NOMO-1 (cell line): Measurements from ENCODE around the gene ACTN3.
A peak's percentile ranks its signal among the peaks of the same experiment; 100 is the strongest.
"Not testable (repeated sequence)": the region's sequence is repeated elsewhere in the genome, so short reads cannot be mapped to it uniquely, and the experiment has no call there.

Source experiments
- DNase-seq, 2 experiments: peaks; one replicate each; lab custom pipeline; 2025; ENCODE audit not compliant: unreplicated experiment in 2 of 2; lab: John Stamatoyannopoulos, UW

The ACTN3 gene

DNA sequence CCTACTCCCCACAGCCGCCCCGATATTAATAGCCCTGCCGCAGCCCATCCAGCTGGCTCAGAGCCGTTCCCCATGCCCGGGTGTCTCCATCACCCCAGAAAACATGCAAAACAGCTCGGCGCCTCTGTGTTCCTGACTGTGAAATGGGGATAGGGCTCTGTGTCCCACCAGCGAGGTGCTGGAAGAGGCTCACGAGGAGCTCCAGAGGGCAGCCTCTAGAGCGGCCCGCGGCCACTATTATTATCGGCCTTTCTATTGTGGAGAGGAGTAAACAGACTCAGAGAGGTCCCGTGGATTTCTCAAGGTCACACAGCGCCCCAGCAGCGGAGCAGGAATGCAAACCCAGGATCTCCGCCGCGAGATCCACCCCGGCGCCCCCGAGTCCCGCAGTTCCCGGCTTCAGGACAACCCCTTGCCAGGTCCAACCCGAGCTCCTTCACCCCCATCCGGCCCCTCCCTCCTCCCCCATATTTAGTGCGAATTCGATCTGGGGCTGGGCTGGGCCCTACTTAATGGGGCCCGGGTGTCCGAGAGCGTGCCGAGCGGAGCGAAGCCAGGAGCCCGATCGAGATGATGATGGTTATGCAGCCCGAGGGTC, at the start of gene ACTN3:
ACTN3 (plus strand) TSS at position 536 of the 598 bp plus-strand sequence; CDS start at position 571, 35 bp downstream.
- DNase-seq, result no peak

DNA sequence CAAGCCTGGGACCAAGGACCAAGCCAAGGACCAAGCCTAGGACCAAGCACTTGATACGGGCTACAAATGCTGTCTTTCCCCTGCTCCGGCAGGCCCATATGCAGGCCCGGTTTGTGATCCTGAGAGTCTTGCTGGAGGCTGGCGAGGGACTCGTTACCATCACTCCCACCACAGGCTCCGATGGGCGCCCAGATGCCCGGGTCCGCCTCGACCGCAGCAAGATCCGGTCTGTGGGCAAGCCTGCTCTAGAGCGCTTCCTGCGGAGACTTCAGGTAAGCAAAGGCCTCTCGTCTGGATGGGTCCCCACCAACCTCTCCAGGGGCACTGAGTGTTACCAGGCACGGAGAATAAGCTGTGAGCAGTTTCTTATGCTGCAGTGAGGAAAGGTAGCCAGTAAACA, 49.5 kb upstream of the ACTN3 start:
- DNase-seq, result no peak

- DNase-seq, result no peak
Measured at GRCh38 chr11:66498506-66498905, 48.2 kb upstream of the ACTN3 start.

GRCh38 chr11:66505276-66505816, 41.4 kb upstream of the ACTN3 start:
- DNase-seq, result no peak

GRCh38 chr11:66509131-66509561, 37.6 kb upstream of the ACTN3 start:
- DNase-seq, result no peak

GRCh38 chr11:66510271-66510989, 36.3 kb upstream of the ACTN3 start, which contains the start of gene BBS1:
TSS of gene BBS1 (plus strand) at chr11:66510635. CDS start at chr11:66510660, 25 bp downstream.
- peak; percentile 42 to 59 for DNase-seq

DNA sequence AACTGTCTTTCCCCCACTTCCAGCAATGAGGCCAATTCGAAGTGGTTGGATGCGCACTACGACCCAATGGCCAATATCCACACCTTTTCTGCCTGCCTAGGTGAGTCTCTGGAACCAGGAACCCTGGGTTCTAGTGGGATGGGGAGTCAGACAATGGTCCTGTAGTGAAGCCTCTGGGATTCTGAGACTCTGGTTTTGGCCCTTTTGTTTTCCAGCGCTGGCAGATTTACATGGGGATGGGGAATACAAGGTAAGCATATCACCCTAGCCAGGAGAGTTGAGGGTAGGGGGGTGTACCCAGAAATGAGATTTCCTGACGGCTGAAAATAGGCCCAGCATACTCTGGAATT, 35.7 kb upstream of the ACTN3 start:
- no peak for DNase-seq

DNA sequence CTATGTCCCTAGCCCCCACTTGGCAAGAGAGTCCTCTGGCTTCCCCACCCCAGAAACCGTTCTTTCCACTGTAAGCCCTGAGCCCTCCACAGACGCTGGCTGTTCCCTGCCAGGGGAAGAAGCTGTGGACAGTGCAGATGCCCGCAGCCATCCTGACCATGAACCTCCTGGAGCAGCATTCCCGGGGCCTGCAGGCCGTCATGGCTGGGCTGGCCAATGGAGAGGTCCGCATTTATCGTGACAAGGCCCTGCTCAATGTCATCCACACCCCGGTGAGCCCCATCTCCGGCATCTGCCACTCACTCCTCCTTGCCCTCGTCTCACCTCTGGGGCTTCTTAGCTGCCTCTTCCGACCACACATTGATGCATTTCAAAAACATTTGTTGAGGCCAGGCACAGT, 23.1 kb upstream of the ACTN3 start:
- no peak for DNase-seq

GRCh38 chr11:66524304-66525040, 22.2 kb upstream of the ACTN3 start:
- DNase-seq, result no peak

DNA sequence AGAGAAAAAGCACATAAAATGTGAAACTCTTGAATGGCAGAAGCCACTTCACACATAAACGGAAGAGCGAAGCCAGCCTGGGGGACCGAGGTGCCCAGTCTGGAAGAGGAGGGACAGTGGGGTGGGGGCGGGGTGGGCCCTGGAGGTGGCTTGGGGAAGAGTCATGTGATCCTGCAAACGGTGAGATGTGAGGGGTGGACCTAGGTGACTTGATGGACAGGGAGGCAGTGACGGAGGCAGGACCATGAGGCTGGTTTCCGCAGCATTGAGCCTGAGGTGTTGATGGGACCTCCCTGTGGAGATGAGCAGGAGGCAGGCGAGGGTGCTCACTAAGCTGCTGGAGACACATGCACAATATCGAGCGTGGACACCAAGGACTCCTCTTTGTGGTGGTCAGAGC, 17.6 kb upstream of the ACTN3 start:
- no peak for DNase-seq

GRCh38 chr11:66529655-66530054, 17.0 kb upstream of the ACTN3 start:
- no peak for DNase-seq

GRCh38 chr11:66530927-66531709, 15.6 kb upstream of the ACTN3 start:
- no peak for DNase-seq

- no peak for DNase-seq
Measured at GRCh38 chr11:66531841-66532240, 14.9 kb upstream of the ACTN3 start.

DNA sequence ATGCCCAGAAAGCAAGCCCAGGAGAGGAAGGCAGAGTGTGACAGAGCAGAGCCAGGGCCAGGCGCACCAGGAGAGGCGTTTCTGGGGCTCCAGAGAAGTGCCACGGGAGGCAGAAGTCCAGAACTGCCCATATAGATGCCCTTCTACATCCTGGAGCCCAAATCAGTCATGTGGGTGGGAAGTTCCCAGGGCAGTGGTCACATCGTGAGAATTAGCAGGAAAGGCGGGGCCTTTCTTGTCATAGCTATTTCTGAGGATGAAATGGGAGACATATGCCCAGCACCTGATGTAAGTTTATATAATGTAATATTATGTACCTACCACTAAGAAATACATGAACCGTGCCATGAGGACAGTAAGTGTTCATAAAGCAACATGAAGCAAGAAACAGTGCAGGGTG, 13.9 kb upstream of the ACTN3 start:
- DNase-seq, result no peak

DNA sequence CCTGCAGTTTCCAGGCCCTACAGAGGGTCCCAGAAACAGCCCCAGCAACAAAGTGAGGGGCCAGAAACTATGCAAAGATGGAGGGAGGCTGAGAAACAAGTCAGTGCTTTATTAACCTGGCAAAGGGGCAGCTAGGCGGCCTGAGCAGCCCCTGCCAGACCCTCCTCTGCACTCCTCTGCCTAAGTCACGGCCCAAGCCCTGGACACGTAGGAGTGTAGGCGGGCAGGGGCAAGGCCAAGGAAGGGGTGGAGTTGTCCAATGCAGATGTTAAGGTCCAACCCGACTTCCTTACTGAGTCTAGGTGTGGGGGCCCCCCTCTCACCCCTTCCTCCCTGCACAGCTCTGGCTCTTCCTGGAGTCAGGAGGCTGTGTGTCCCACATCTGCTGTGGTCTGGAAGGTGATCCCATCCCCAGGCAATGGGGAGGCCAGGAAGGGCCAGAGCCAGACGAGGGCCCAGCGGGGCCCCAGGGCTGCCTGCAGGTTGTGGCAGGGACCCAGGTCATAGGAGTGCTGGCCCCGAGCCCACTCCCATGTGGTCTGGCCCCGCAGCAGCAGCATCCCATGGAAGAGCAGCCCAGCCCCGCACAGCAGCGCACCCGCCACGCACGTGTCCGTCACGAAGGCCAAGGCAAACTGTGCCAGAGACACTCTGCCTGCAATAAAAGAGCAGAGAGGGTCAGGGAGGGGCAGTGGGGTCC, 7.4 kb upstream of the ACTN3 start:
- DNase-seq, result no peak

- no peak for DNase-seq
Measured at GRCh38 chr11:66539870-66540213, 6.9 kb upstream of the ACTN3 start.

GRCh38 chr11:66540598-66540997, 6.1 kb upstream of the ACTN3 start:
- not testable (repeated sequence) for DNase-seq

DNA sequence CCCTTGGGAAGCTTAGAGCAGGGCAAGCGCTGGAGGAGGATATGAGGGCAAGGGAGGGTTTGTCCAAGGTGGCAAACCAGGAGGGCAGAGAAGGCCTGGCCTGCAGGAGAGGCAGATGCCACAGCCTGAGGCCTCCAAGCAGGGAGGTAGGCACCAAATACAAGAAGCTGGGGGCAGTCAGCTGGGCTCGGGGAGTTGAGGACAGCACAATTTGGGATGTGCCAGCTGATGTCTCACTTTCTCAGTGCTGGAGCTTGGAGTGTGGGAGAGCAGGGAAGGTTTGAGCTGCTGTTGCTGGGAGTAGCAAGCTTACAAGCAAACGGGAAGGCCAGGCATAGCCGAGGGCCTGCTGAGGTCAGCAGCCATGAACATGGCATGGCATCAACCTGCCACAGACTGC, 4.8 kb upstream of the ACTN3 start:
- DNase-seq, result no peak

- DNase-seq, result no peak
Measured at GRCh38 chr11:66542362-66542761, 4.3 kb upstream of the ACTN3 start.
